B cell (primary cell): Measurements from ENCODE around the gene DEXI. TPM values are rescaled to one million over a fixed set of nuclear protein-coding genes. Genes with fewer than 3 reads are reported as not detected.

ENCODE experiments used
- ATAC-seq: fragments of 200-7000 bp; cut with Tn5 transposase; one replicate; pipeline ENCODE4 v1.10.0; 2021; ENCODE audit warnings: low read depth, mild to moderate bottlenecking, moderate number of reproducible peaks, moderate library complexity
- CTCF ChIA-PET: fragments of 350-600 bp; sonication (Branson Sonifier 250); formaldehyde crosslinking; loops from one replicate; lab custom pipeline; 2021; ENCODE audit warnings: antibody characterized with exemption, inconsistent platforms; lab: Charles Lee
- POLR2A ChIA-PET: fragments of 350-600 bp; sonication (Branson Sonifier 250); formaldehyde crosslinking; loops from one replicate; lab custom pipeline; 2021; ENCODE audit warnings: antibody characterized with exemption; lab: Charles Lee
- DNase-seq: peaks from one replicate; pipeline ENCODE4 v3.0.0; 2013
- H2AFZ ChIP-seq: 2 replicates; pipeline ENCODE4 v1.6.1; 2012; ENCODE audit warnings: mild to moderate bottlenecking, low read depth, low read length; ENCODE audit not compliant: insufficient read depth, poor library complexity, severe bottlenecking
- H3K27ac ChIP-seq, 2 donors: 1 replicate in 1 of 2; 2 replicates in 1 of 2; pipeline ENCODE4 v1.5.1; 2012 to 2013; ENCODE audit warnings: low read length in 2 of 2, mild to moderate bottlenecking in 2 of 2, moderate library complexity in 1 of 2
- H3K27me3 ChIP-seq, 4 experiments: fragments of 200-600 bp in 1 of 4; sonication (generic) in 1 of 4; replicated peaks in 1 of 4; 1 replicate in 2 of 4; 2 replicates in 2 of 4; pipeline versions ENCODE4 v1.6.1 to v1.7.0; 2013 to 2016; ENCODE audit warnings: low read length in 3 of 4, mild to moderate bottlenecking in 2 of 4, mixed read lengths in 1 of 4, moderate library complexity in 1 of 4; ENCODE audit not compliant: insufficient read depth in 4 of 4, control insufficient read depth in 3 of 4; ENCODE audit errors: control extremely low read depth in 1 of 4
- H3K36me3 ChIP-seq, 2 experiments: replicated peaks in 1 of 2; 1 replicate in 1 of 2; 2 replicates in 1 of 2; pipeline versions ENCODE4 v1.6.1 to v1.7.1; 2013; ENCODE audit warnings: low read length in 1 of 2; ENCODE audit not compliant: insufficient read depth in 2 of 2, control insufficient read depth in 1 of 2; ENCODE audit errors: control extremely low read depth in 1 of 2, extremely low read depth in 1 of 2
- H3K4me1 ChIP-seq, 2 donors: fragments of 200-600 bp in 1 of 2; sonication (generic) in 1 of 2; 1 replicate in 1 of 2; 2 replicates in 1 of 2; pipeline versions ENCODE4 v1.5.1 to v1.6.1; 2013 to 2017; ENCODE audit warnings: low read length in 2 of 2; ENCODE audit not compliant: control insufficient read depth in 2 of 2, insufficient read depth in 2 of 2
- H3K4me2 ChIP-seq: replicated peaks from 2 replicates; pipeline ENCODE3; 2012; ENCODE audit warnings: mild to moderate bottlenecking, low read depth, low read length; ENCODE audit not compliant: poor library complexity, severe bottlenecking
- H3K4me3 ChIP-seq, 5 experiments: fragments of 200-600 bp in 1 of 5; sonication (generic) in 1 of 5; 1 replicate in 3 of 5; 2 replicates in 2 of 5; pipeline versions ENCODE4 v1.5.1 to v1.7.0; 2011 to 2016; ENCODE audit warnings: low read length in 4 of 5, mild to moderate bottlenecking in 4 of 5, low read depth in 2 of 5, control low read depth in 1 of 5, moderate library complexity in 1 of 5; ENCODE audit not compliant: insufficient read depth in 1 of 5; ENCODE audit errors: control extremely low read depth in 1 of 5, extremely low read depth in 1 of 5
- H3K79me2 ChIP-seq: fragments of 200-600 bp; sonication (generic); one replicate; pipeline ENCODE4 v1.6.0; 2016; ENCODE audit warnings: low read length; ENCODE audit not compliant: control insufficient read depth, insufficient read depth
- H3K9ac ChIP-seq: fragments of 200-600 bp; sonication (generic); 2 replicates; pipeline ENCODE4 v1.6.1; 2017; ENCODE audit warnings: mild to moderate bottlenecking, low read length, moderate library complexity
- H3K9me3 ChIP-seq, 3 donors: one replicate each; pipeline versions ENCODE4 v1.6.1 to v1.7.1; 2013; ENCODE audit warnings: low read length in 2 of 3; ENCODE audit not compliant: control insufficient read depth in 2 of 3, insufficient read depth in 1 of 3; ENCODE audit errors: control extremely low read depth in 1 of 3
- H4K20me1 ChIP-seq: 2 replicates; pipeline ENCODE4 v1.6.0; 2012; ENCODE audit warnings: mild to moderate bottlenecking, low read length; ENCODE audit not compliant: insufficient read depth, control insufficient read depth, poor library complexity, severe bottlenecking
- H3K27ac Mint-ChIP-seq: one replicate; pipeline ENCODE4 v1.8.0; 2021; ENCODE audit warnings: mixed read lengths
- H3K27me3 Mint-ChIP-seq: one replicate; pipeline ENCODE4 v1.8.0; 2021; ENCODE audit warnings: mixed read lengths
- H3K4me1 Mint-ChIP-seq: one replicate; pipeline ENCODE4 v1.8.0; 2021; ENCODE audit warnings: mixed read lengths
- H3K4me3 Mint-ChIP-seq: one replicate; pipeline ENCODE4 v1.8.0; 2021; ENCODE audit warnings: mixed read lengths
- H3K9me3 Mint-ChIP-seq: one replicate; pipeline ENCODE4 v1.8.0; 2022; ENCODE audit warnings: mixed read lengths; ENCODE audit not compliant: insufficient read depth
- CTCF ChIP-seq: fragments of 200-600 bp; IDR thresholded peaks from one replicate; pipeline ENCODE4 v1.8.0; 2022; ENCODE audit warnings: antibody characterized with exemption, mild to moderate bottlenecking
- EZH2 ChIP-seq: IDR thresholded peaks from 2 replicates; pipeline ENCODE4 v1.6.1; 2012; ENCODE audit warnings: borderline replicate concordance, low read depth, mild to moderate bottlenecking, moderate library complexity, low read length; ENCODE audit not compliant: insufficient read depth, poor library complexity, severe bottlenecking
- WGBS: methylation state at CpG from one replicate; pipeline ENCODE4 v1.1.5; 2013; ENCODE audit warnings: missing lambda C conversion rate; ENCODE audit not compliant: insufficient coverage; 5-methylcytosine and 5-hydroxymethylcytosine counted together
- intact Hi-C: fragments of 100-400 bp; cut with micrococcal nuclease; formaldehyde crosslinking; loops from one replicate; pipeline ENCODE4 v1.10.0; 2022
- polyA plus RNA-seq: library from polyadenylated mRNA; depleted of rRNA; stranded (reverse); fragments of >200 nt; gene quantifications from 2 replicates; pipeline ENCODE4 v1.2.3, GENCODE V29; 2012
- total RNA-seq, 2 donors: library from RNA; stranded (reverse); fragments of 120-200 nt in 1 of 2; gene quantifications; 1 replicate in 1 of 2; 2 replicates in 1 of 2; pipeline versions ENCODE4 v1.2.3 to v1.2.4, GENCODE V29; 2013 to 2022

Gene DEXI
- total and polyA plus RNA-seq, 2 donors (not counting 1 experiment from before 2014, with no cell fraction given), result 9.1 to 17.7 TPM

- intact Hi-C loops, result no loop called here
- no peak overlapping the region for H3K4me3 Mint-ChIP-seq
- DNase-seq, result no peak
- H3K4me1 Mint-ChIP-seq, result peaks cover 45% of the 10 kb centered on the region
- H3K27me3 Mint-ChIP-seq, result no peaks in the 10 kb centered on the region
- CTCF ChIA-PET, result interaction anchor here (0.9 to 12.7 kb wide), 11 partner anchors 9 to 408 kb away, joined by 3 to 141 read pairs (median 3); partner anchors contain the start of genes CIITA and NUBP1
- no peaks in the 10 kb centered on the region for H3K9me3 Mint-ChIP-seq
- H3K9me3 ChIP-seq, result peaks cover 0 to 5% (median 0%) of the 10 kb centered on the region in 3 donors
- peaks cover 24 to 39% of the 10 kb centered on the region in 2 donors for H3K4me1 ChIP-seq
- no peak overlapping the region for H3K9ac ChIP-seq
- no peak overlapping the region for H3K4me3 ChIP-seq
- WGBS, result 98% methylated on average over 10 of the region's 10 CpGs
- peak overlapping the region; percentile 62 for H3K27ac Mint-ChIP-seq
- H3K79me2 ChIP-seq, result peaks cover 15% of the 10 kb centered on the region
- H3K27ac ChIP-seq, result peak overlapping the region; percentile 31 to 67
- POLR2A ChIA-PET, result interaction anchor here (0.9 kb wide), 1 partner anchor 19 kb away, joined by 3 read pairs; no protein-coding TSS in a partner anchor
- no peak for TF ChIP-seq EZH2
- TF ChIP-seq CTCF, result no peak
- ATAC-seq, result no peak
- no peaks in the 10 kb centered on the region for H3K27me3 ChIP-seq
- H2AFZ ChIP-seq, result no peak overlapping the region
- H3K4me2 ChIP-seq, result no peak overlapping the region
- peaks cover 3 to 93% of the 10 kb centered on the region in 2 experiments for H3K36me3 ChIP-seq
- peaks cover 84% of the 10 kb centered on the region for H4K20me1 ChIP-seq
Observed at GRCh38 chr16:10921536-10922327, 20.5 kb downstream of the DEXI start.
